ENCODE data around the gene GLIS2.

The GLIS2 gene

GRCh38 chr16:4321286-4322120 is 5.6 kb downstream of the GLIS2 start:
- H3K27ac ChIP-seq = no peak overlapping the region

GRCh38 chr16:4322121-4323052 is 6.5 kb downstream of the GLIS2 start:
- H3K27ac ChIP-seq = no peak overlapping the region
- no peak for TF ChIP-seq EZH2 (IDR thresholded peaks at IDR 0.05)
- TF ChIP-seq FOXP2 (optimal IDR thresholded peaks at IDR 0.05; ENCODE audit: control extremely low read depth, extremely low read length, insufficient read depth) = no peak
- TF ChIP-seq POLR2AphosphoS5 (IDR thresholded peaks at IDR 0.05; ENCODE audit: borderline replicate concordance, low read depth, low read length) = no peak
- DNase-seq (ENCODE audit: low read depth, low spot score) = no peak
- H3K9me3 ChIP-seq (ENCODE audit: low read depth, low read length) = no peaks in the 10 kb centered on the region
- H3K9ac ChIP-seq (ENCODE audit: insufficient read length) = no peak overlapping the region
- H3K4me3 ChIP-seq = no peak overlapping the region
- H3K36me3 ChIP-seq (ENCODE audit: insufficient read depth, low read length) = no peaks in the 10 kb centered on the region

More at GRCh38 chr16:4321286-4322120, 5.6 kb downstream of the GLIS2 start:
- DNase-seq (ENCODE audit: low read depth, low spot score) = no peak
- H3K9me3 ChIP-seq (ENCODE audit: low read depth, low read length) = no peaks in the 10 kb centered on the region
- no peaks in the 10 kb centered on the region for H3K36me3 ChIP-seq (ENCODE audit: insufficient read depth, low read length)
- H3K9ac ChIP-seq (ENCODE audit: insufficient read length) = no peak overlapping the region
- TF ChIP-seq FOXP2 (optimal IDR thresholded peaks at IDR 0.05; ENCODE audit: control extremely low read depth, extremely low read length, insufficient read depth) (no peak), EZH2 (IDR thresholded peaks at IDR 0.05) (no peak), POLR2AphosphoS5 (IDR thresholded peaks at IDR 0.05; ENCODE audit: borderline replicate concordance, low read depth, low read length) (no peak)
- no peak overlapping the region for H3K4me3 ChIP-seq

GRCh38 chr16:4323071-4323844 is 7.4 kb downstream of the GLIS2 start:
- DNase-seq (ENCODE audit: low read depth, low spot score) = no peak
- no peaks in the 10 kb centered on the region for H3K36me3 ChIP-seq (ENCODE audit: insufficient read depth, low read length)
- no peaks in the 10 kb centered on the region for H3K9me3 ChIP-seq (ENCODE audit: low read depth, low read length)
- no peak overlapping the region for H3K4me3 ChIP-seq
- H3K9ac ChIP-seq (ENCODE audit: insufficient read length) = no peak overlapping the region
- no peak overlapping the region for H3K27ac ChIP-seq
- TF ChIP-seq FOXP2 (optimal IDR thresholded peaks at IDR 0.05; ENCODE audit: control extremely low read depth, extremely low read length, insufficient read depth) (no peak), POLR2AphosphoS5 (IDR thresholded peaks at IDR 0.05; ENCODE audit: borderline replicate concordance, low read depth, low read length) (no peak), EZH2 (IDR thresholded peaks at IDR 0.05) (no peak)

- TF ChIP-seq POLR2AphosphoS5 (IDR thresholded peaks at IDR 0.05; ENCODE audit: borderline replicate concordance, low read depth, low read length) = no peak
- no peak for TF ChIP-seq FOXP2 (optimal IDR thresholded peaks at IDR 0.05; ENCODE audit: control extremely low read depth, extremely low read length, insufficient read depth)
- no peak for TF ChIP-seq EZH2 (IDR thresholded peaks at IDR 0.05)
- Histone ChIP-seq H3K9ac (ENCODE audit: insufficient read length) (no peak overlapping the region), H3K36me3 (ENCODE audit: insufficient read depth, low read length) (no peaks in the 10 kb centered on the region), H3K4me3 (no peak overlapping the region), H3K27ac (no peak overlapping the region), H3K9me3 (ENCODE audit: low read depth, low read length) (no peaks in the 10 kb centered on the region)
- no peak for DNase-seq (ENCODE audit: low read depth, low spot score)
These were observed 8.1 kb downstream of the GLIS2 start for GRCh38 chr16:4323845-4324488.

- no peak for TF ChIP-seq EZH2 (IDR thresholded peaks at IDR 0.05)
- no peak for TF ChIP-seq POLR2AphosphoS5 (IDR thresholded peaks at IDR 0.05; ENCODE audit: borderline replicate concordance, low read depth, low read length)
- no peak for TF ChIP-seq FOXP2 (optimal IDR thresholded peaks at IDR 0.05; ENCODE audit: control extremely low read depth, extremely low read length, insufficient read depth)
- H3K9ac ChIP-seq (ENCODE audit: insufficient read length) = no peak overlapping the region
These were observed 8.8 kb downstream of the GLIS2 start for GRCh38 chr16:4324492-4325252.

GRCh38 chr16:4325253-4325758 is 9.4 kb downstream of the GLIS2 start:
- H3K4me3 ChIP-seq = no peak overlapping the region
- H3K9me3 ChIP-seq (ENCODE audit: low read depth, low read length) = no peaks in the 10 kb centered on the region
- no peak overlapping the region for H3K9ac ChIP-seq (ENCODE audit: insufficient read length)
- no peak for DNase-seq (ENCODE audit: low read depth, low spot score)
- H3K36me3 ChIP-seq (ENCODE audit: insufficient read depth, low read length) = no peaks in the 10 kb centered on the region
- H3K27ac ChIP-seq = no peak overlapping the region
- TF ChIP-seq EZH2 (IDR thresholded peaks at IDR 0.05) (no peak), POLR2AphosphoS5 (IDR thresholded peaks at IDR 0.05; ENCODE audit: borderline replicate concordance, low read depth, low read length) (no peak), FOXP2 (optimal IDR thresholded peaks at IDR 0.05; ENCODE audit: control extremely low read depth, extremely low read length, insufficient read depth) (no peak)

More at GRCh38 chr16:4324492-4325252, 8.8 kb downstream of the GLIS2 start:
- Histone ChIP-seq H3K27ac (no peak overlapping the region), H3K9me3 (ENCODE audit: low read depth, low read length) (no peaks in the 10 kb centered on the region), H3K4me3 (no peak overlapping the region), H3K36me3 (ENCODE audit: insufficient read depth, low read length) (no peaks in the 10 kb centered on the region)
- no peak for DNase-seq (ENCODE audit: low read depth, low spot score)
